Memory B cell (primary cell): ENCODE measurements around the gene ATP2A1.
A peak's percentile ranks its signal among the peaks of the same experiment; 100 is the strongest.
"Not testable (repeated sequence)": the region's sequence is repeated elsewhere in the genome, so short reads cannot be mapped to it uniquely, and the experiment has no call there.

Source experiments
- ATAC-seq: fragments of 150-1000 bp; cut with Tn5 transposase; 2 replicates; pipeline ENCODE4 v1.10.0; 2021; ENCODE audit warnings: low read depth, mild to moderate bottlenecking, moderate library complexity
- DNase-seq, 2 donors: peaks; one replicate each; pipeline ENCODE4 v3.0.0; 2022; ENCODE audit warnings: low spot score in 2 of 2
- H3K27ac Mint-ChIP-seq: one replicate; pipeline ENCODE4 v1.8.0; 2022; ENCODE audit warnings: mild to moderate bottlenecking, moderate library complexity, mixed read lengths
- H3K27me3 Mint-ChIP-seq: one replicate; pipeline ENCODE4 v1.8.0; 2022; ENCODE audit warnings: mixed read lengths
- H3K36me3 Mint-ChIP-seq: one replicate; pipeline ENCODE4 v1.8.0; 2022; ENCODE audit warnings: mild to moderate bottlenecking, mixed read lengths
- H3K4me1 Mint-ChIP-seq: one replicate; pipeline ENCODE4 v1.8.0; 2022; ENCODE audit warnings: mixed read lengths
- H3K4me3 Mint-ChIP-seq: one replicate; pipeline ENCODE4 v1.8.0; 2022; ENCODE audit warnings: mild to moderate bottlenecking, moderate library complexity, mixed read lengths
- H3K9me3 Mint-ChIP-seq: one replicate; pipeline ENCODE4 v1.8.0; 2022; ENCODE audit warnings: mixed read lengths

The ATP2A1 gene

GRCh38 chr16:28867646-28868045, 10.6 kb upstream of the ATP2A1 start:
- not testable (repeated sequence) for DNase-seq, ATAC-seq, H3K27ac Mint-ChIP-seq, H3K4me3 Mint-ChIP-seq, H3K9me3 Mint-ChIP-seq, H3K27me3 Mint-ChIP-seq
- peaks cover 25% of the 10 kb centered on the region for H3K4me1 Mint-ChIP-seq
- H3K36me3 Mint-ChIP-seq: peaks cover 16% of the 10 kb centered on the region

- H3K27ac Mint-ChIP-seq: no peak overlapping the region
These were observed 9.1 kb upstream of the ATP2A1 start for GRCh38 chr16:28869201-28869600.

GRCh38 chr16:28872952-28873351, 5.3 kb upstream of the ATP2A1 start:
- Mint-ChIP-seq H3K4me3 (no peak overlapping the region), H3K9me3 (no peaks in the 10 kb centered on the region), H3K36me3 (peaks cover 8% of the 10 kb centered on the region), H3K4me1 (peaks cover 4% of the 10 kb centered on the region), H3K27me3 (peaks cover 2% of the 10 kb centered on the region), H3K27ac (no peak overlapping the region)
- DNase-seq (no peak), ATAC-seq (no peak)

More at GRCh38 chr16:28869201-28869600, 9.1 kb upstream of the ATP2A1 start:
- Mint-ChIP-seq H3K27me3 (no peaks in the 10 kb centered on the region), H3K4me1 (peaks cover 20% of the 10 kb centered on the region), H3K9me3 (no peaks in the 10 kb centered on the region), H3K4me3 (no peak overlapping the region), H3K36me3 (peaks cover 16% of the 10 kb centered on the region)
- DNase-seq (no peak), ATAC-seq (no peak)

GRCh38 chr16:28873543-28874201, 4.6 kb upstream of the ATP2A1 start:
- peaks cover 5% of the 10 kb centered on the region for H3K4me1 Mint-ChIP-seq
- peaks cover 2% of the 10 kb centered on the region for H3K27me3 Mint-ChIP-seq
- H3K27ac Mint-ChIP-seq: no peak overlapping the region
- DNase-seq (peak; percentile 66 to 73), ATAC-seq (peak; percentile 99)
- H3K4me3 Mint-ChIP-seq: no peak overlapping the region
- H3K36me3 Mint-ChIP-seq: peaks cover 8% of the 10 kb centered on the region
- no peaks in the 10 kb centered on the region for H3K9me3 Mint-ChIP-seq

- no peaks in the 10 kb centered on the region for H3K9me3 Mint-ChIP-seq
- no peak overlapping the region for H3K27ac Mint-ChIP-seq
- H3K4me1 Mint-ChIP-seq: peaks cover 8% of the 10 kb centered on the region
- ATAC-seq (no peak), DNase-seq (no peak)
- no peak overlapping the region for H3K4me3 Mint-ChIP-seq
- peaks cover 8% of the 10 kb centered on the region for H3K36me3 Mint-ChIP-seq
- peaks cover 2% of the 10 kb centered on the region for H3K27me3 Mint-ChIP-seq
These were observed 3.9 kb upstream of the ATP2A1 start for GRCh38 chr16:28874406-28874805.

GRCh38 chr16:28875134-28876018, 2.9 kb upstream of the ATP2A1 start:
- H3K4me3 Mint-ChIP-seq: no peak overlapping the region
- peaks cover 11% of the 10 kb centered on the region for H3K4me1 Mint-ChIP-seq
- no peak overlapping the region for H3K27ac Mint-ChIP-seq
- ATAC-seq (no peak), DNase-seq (no peak)
- no peaks in the 10 kb centered on the region for H3K9me3 Mint-ChIP-seq
- peaks cover 2% of the 10 kb centered on the region for H3K27me3 Mint-ChIP-seq
- peaks cover 2% of the 10 kb centered on the region for H3K36me3 Mint-ChIP-seq

GRCh38 chr16:28876019-28876659, 2.1 kb upstream of the ATP2A1 start:
- no peak overlapping the region for H3K4me3 Mint-ChIP-seq
- DNase-seq (no peak), ATAC-seq (no peak)
- peaks cover 2% of the 10 kb centered on the region for H3K36me3 Mint-ChIP-seq
- no peak overlapping the region for H3K27ac Mint-ChIP-seq
- peaks cover 7% of the 10 kb centered on the region for H3K27me3 Mint-ChIP-seq
- H3K9me3 Mint-ChIP-seq: no peaks in the 10 kb centered on the region
- peaks cover 16% of the 10 kb centered on the region for H3K4me1 Mint-ChIP-seq

GRCh38 chr16:28876973-28877654, 1.2 kb upstream of the ATP2A1 start:
- Mint-ChIP-seq H3K4me1 (peaks cover 18% of the 10 kb centered on the region), H3K27me3 (peaks cover 9% of the 10 kb centered on the region), H3K9me3 (no peaks in the 10 kb centered on the region), H3K36me3 (peaks cover 2% of the 10 kb centered on the region), H3K27ac (no peak overlapping the region), H3K4me3 (no peak overlapping the region)
- DNase-seq: no peak
- no peak for ATAC-seq

GRCh38 chr16:28877655-28878000, 660 bp upstream of the ATP2A1 start:
- ATAC-seq (no peak), DNase-seq (no peak)
- H3K27ac Mint-ChIP-seq: no peak overlapping the region
- peaks cover 16% of the 10 kb centered on the region for H3K4me1 Mint-ChIP-seq
- peak overlapping the region; percentile 67 for H3K4me3 Mint-ChIP-seq
- peaks cover 2% of the 10 kb centered on the region for H3K36me3 Mint-ChIP-seq
- H3K9me3 Mint-ChIP-seq: no peaks in the 10 kb centered on the region
- peaks cover 11% of the 10 kb centered on the region for H3K27me3 Mint-ChIP-seq

GRCh38 chr16:28879261-28879840, 1.1 kb downstream of the ATP2A1 start:
- Mint-ChIP-seq H3K4me1 (peaks cover 19% of the 10 kb centered on the region), H3K36me3 (peaks cover 2% of the 10 kb centered on the region), H3K4me3 (peak overlapping the region; percentile 87), H3K27me3 (peaks cover 17% of the 10 kb centered on the region), H3K27ac (no peak overlapping the region), H3K9me3 (no peaks in the 10 kb centered on the region)
- ATAC-seq (peak; percentile 52), DNase-seq (no peak)

- H3K9me3 Mint-ChIP-seq: no peaks in the 10 kb centered on the region
- peaks cover 17% of the 10 kb centered on the region for H3K27me3 Mint-ChIP-seq
- DNase-seq: peak; percentile 64 to 68
- peak; percentile 98 for ATAC-seq
- peak overlapping the region; percentile 87 for H3K4me3 Mint-ChIP-seq
- H3K36me3 Mint-ChIP-seq: peaks cover 2% of the 10 kb centered on the region
- peaks cover 19% of the 10 kb centered on the region for H3K4me1 Mint-ChIP-seq
- no peak overlapping the region for H3K27ac Mint-ChIP-seq
These were observed 1.7 kb downstream of the ATP2A1 start for GRCh38 chr16:28879841-28880588.

GRCh38 chr16:28880589-28880915, 2.3 kb downstream of the ATP2A1 start:
- Mint-ChIP-seq H3K9me3 (no peaks in the 10 kb centered on the region), H3K27ac (no peak overlapping the region), H3K4me3 (peak overlapping the region; percentile 83), H3K27me3 (peaks cover 17% of the 10 kb centered on the region), H3K4me1 (peaks cover 19% of the 10 kb centered on the region), H3K36me3 (no peaks in the 10 kb centered on the region)
- ATAC-seq (no peak), DNase-seq (no peak)

GRCh38 chr16:28880955-28881354, 2.7 kb downstream of the ATP2A1 start:
- H3K4me3 Mint-ChIP-seq: peak overlapping the region; percentile 83
- no peak overlapping the region for H3K27ac Mint-ChIP-seq
- no peaks in the 10 kb centered on the region for H3K9me3 Mint-ChIP-seq
- H3K4me1 Mint-ChIP-seq: peaks cover 19% of the 10 kb centered on the region
- ATAC-seq: no peak
- peaks cover 17% of the 10 kb centered on the region for H3K27me3 Mint-ChIP-seq
- no peak for DNase-seq
- H3K36me3 Mint-ChIP-seq: no peaks in the 10 kb centered on the region
